Vagina (tissue), 2 donors: Measurements from ENCODE around the gene OLFML3. TPM values are rescaled to one million over a fixed set of nuclear protein-coding genes. Genes with fewer than 3 reads are reported as not detected.
"Not testable (repeated sequence)": the region's sequence is repeated elsewhere in the genome, so short reads cannot be mapped to it uniquely, and the experiment has no call there.

Source experiments
- DNase-seq, 2 donors: peaks; one replicate each; pipeline ENCODE4 v3.0.0-alpha.2; 2017; ENCODE audit errors: extremely low spot score in 2 of 2
- H3K27ac ChIP-seq: fragments of 200-600 bp; sonication (generic); one replicate; pipeline ENCODE4 v1.5.1; 2019
- H3K27me3 ChIP-seq: fragments of 200-600 bp; sonication (generic); one replicate; pipeline ENCODE4 v1.5.1; 2019
- H3K36me3 ChIP-seq, 2 donors: fragments of 200-600 bp; sonication (generic); one replicate each; pipeline ENCODE4 v1.5.1; 2017 to 2019
- H3K4me1 ChIP-seq: fragments of 200-600 bp; sonication (generic); one replicate; pipeline ENCODE4 v1.5.1; 2019
- H3K4me3 ChIP-seq, 2 donors: fragments of 200-600 bp; sonication (generic); 1 replicate in 1 of 2; 2 replicates in 1 of 2; pipeline ENCODE4 v1.5.1; 2016 to 2019
- H3K9me3 ChIP-seq: fragments of 200-600 bp; sonication (generic); one replicate; pipeline ENCODE4 v1.5.1; 2019
- CTCF ChIP-seq, 3 experiments: fragments of 450-650 bp in 2 of 3; fragments of 200-600 bp in 1 of 3; sonication (generic) in 1 of 3; IDR thresholded peaks; one replicate each; pipeline ENCODE4 v1.5.1; 2017 to 2019; ENCODE audit warnings: antibody characterized with exemption in 3 of 3, mild to moderate bottlenecking in 2 of 3, moderate library complexity in 2 of 3
- POLR2A ChIP-seq, 2 donors: fragments of 450-650 bp; IDR thresholded peaks; one replicate each; pipeline ENCODE4 v1.6.1; 2017; ENCODE audit warnings: antibody characterized with exemption in 2 of 2, mild to moderate bottlenecking in 2 of 2, moderate library complexity in 2 of 2
- POLR2AphosphoS5 ChIP-seq, 2 donors: sonication (generic); formaldehyde crosslinking; IDR thresholded peaks; one replicate each; pipeline ENCODE4 v1.9.0; 2017; ENCODE audit warnings: antibody characterized with exemption in 2 of 2, mild to moderate bottlenecking in 2 of 2, low read depth in 1 of 2; ENCODE audit not compliant: insufficient read depth in 1 of 2
- intact Hi-C: fragments of 100-400 bp; cut with DNase I; formaldehyde crosslinking; loops from one replicate; pipeline ENCODE4 v1.15.1; 2023
- total RNA-seq: library from RNA; depleted of rRNA; stranded (reverse); fragments of >200 nt; gene quantifications from one replicate; pipeline ENCODE4 v1.2.3, GENCODE V29; 2016

OLFML3 gene
- total RNA-seq, 1 donor from 2014 or later: 108 TPM

GRCh38 chr1:114008993-114009392, 29.7 kb downstream of the OLFML3 start:
- Histone ChIP-seq H3K9me3 (no peaks in the 10 kb centered on the region), H3K36me3 (no peaks in the 10 kb centered on the region), H3K27me3 (no peaks in the 10 kb centered on the region), H3K27ac (no peak overlapping the region), H3K4me3 (no peak overlapping the region), H3K4me1 (peaks cover 2% of the 10 kb centered on the region)
- intact Hi-C loops: no loop called here
- TF ChIP-seq CTCF (IDR thresholded peaks at IDR 0.05) (no peak), POLR2A (IDR thresholded peaks at IDR 0.05) (no peak), POLR2AphosphoS5 (IDR thresholded peaks at IDR 0.05; ENCODE audit: insufficient read depth in 1 of 2, low read depth in 1 of 2) (no peak)
- no peak for DNase-seq

DNA sequence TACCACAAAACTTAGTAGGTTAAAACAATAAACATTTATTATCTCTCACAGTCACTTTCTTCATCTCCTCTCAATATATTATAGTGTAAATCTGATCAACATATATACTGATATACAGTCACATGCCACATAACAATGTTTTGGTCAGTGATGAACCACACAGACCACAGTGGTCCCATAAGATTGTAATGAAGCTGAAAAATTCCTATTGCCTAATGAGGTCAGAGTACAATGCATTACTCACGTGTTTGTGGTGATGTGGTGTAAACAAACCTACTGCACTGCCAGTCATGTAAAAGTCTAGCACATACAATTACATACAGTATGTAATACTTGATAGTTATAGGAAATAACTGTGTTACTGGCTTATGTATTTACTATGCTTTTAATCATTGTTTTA, 30.1 kb downstream of the OLFML3 start:
- intact Hi-C loops: no loop called here
- no peak for DNase-seq
- H3K36me3 ChIP-seq: no peaks in the 10 kb centered on the region
- no peak overlapping the region for H3K4me3 ChIP-seq
- H3K9me3 ChIP-seq: no peaks in the 10 kb centered on the region
- TF ChIP-seq POLR2AphosphoS5 (IDR thresholded peaks at IDR 0.05; ENCODE audit: insufficient read depth in 1 of 2, low read depth in 1 of 2) (no peak), POLR2A (IDR thresholded peaks at IDR 0.05) (no peak), CTCF (IDR thresholded peaks at IDR 0.05) (no peak)
- no peak overlapping the region for H3K27ac ChIP-seq
- no peaks in the 10 kb centered on the region for H3K27me3 ChIP-seq
- H3K4me1 ChIP-seq: no peaks in the 10 kb centered on the region

DNA sequence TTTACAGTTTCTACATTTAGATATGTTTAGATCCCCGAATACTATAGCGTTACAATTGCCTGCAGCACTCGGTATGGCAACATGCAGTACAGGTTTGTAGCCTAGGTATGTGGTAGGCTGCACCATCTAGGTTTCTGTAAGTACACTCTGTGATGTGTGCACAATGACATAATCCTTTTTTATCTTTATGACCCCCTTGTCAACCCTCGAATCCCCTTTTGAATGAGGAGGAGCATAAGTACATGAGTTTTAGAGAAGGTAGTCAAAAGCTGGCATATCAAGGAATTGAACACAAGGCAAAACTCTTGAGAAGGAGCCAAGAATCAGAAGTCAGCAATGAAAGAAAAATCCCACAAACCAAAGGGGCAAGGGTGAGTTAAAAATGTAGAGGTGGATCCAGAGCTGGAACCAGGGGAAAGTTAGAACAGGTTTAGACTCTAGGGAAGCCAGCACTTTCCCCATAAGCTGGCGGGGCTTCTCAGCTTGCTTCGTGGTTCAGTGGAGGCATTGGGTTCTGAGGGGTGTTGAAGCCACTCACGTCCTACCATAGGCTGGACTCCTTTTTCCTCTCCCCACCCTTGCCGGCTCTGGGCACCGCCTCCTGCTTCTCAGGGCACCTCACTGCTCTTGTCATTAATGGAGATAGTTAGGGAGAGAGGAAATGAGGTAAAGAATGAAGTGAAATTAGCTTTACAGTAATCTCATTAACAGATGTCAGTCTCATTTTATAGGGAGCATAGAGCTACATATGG, 31.3 kb downstream of the OLFML3 start:
- TF ChIP-seq CTCF (IDR thresholded peaks at IDR 0.05) (no peak), POLR2A (IDR thresholded peaks at IDR 0.05) (no peak), POLR2AphosphoS5 (IDR thresholded peaks at IDR 0.05; ENCODE audit: insufficient read depth in 1 of 2, low read depth in 1 of 2) (no peak)
- DNase-seq: no peak
- no peak overlapping the region for H3K4me3 ChIP-seq
- H3K27ac ChIP-seq: no peak overlapping the region
- H3K9me3 ChIP-seq: no peaks in the 10 kb centered on the region
- H3K4me1 ChIP-seq: no peaks in the 10 kb centered on the region
- no peaks in the 10 kb centered on the region for H3K36me3 ChIP-seq
- intact Hi-C loops: no loop called here
- H3K27me3 ChIP-seq: no peaks in the 10 kb centered on the region

DNA sequence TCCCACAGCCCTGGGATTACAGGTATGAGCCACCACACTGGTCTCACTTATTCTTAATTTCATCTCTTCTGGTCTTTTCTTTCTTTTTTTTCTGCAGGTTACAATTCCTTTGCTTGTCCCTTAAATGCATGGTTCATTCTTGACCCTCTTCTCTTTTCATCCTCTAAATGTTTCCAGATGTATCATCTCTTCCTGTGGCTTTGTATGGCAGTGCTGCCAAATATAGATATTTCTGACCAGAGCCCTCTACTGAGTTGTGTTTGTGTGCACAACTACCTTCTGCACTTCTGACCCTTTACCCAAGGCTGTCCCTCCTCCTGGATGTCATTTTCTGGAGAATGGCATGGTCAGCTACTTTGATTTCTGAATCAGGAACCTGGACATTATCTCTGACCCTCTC, 32.5 kb downstream of the OLFML3 start:
- intact Hi-C loops: no loop called here
- Histone ChIP-seq H3K27ac (no peak overlapping the region), H3K36me3 (no peaks in the 10 kb centered on the region), H3K4me3 (no peak overlapping the region), H3K27me3 (no peaks in the 10 kb centered on the region), H3K4me1 (no peaks in the 10 kb centered on the region), H3K9me3 (no peaks in the 10 kb centered on the region)
- no peak for DNase-seq
- TF ChIP-seq CTCF (IDR thresholded peaks at IDR 0.05): no peak
- no peak for TF ChIP-seq POLR2A (IDR thresholded peaks at IDR 0.05)
- TF ChIP-seq POLR2AphosphoS5 (IDR thresholded peaks at IDR 0.05; ENCODE audit: insufficient read depth in 1 of 2, low read depth in 1 of 2): no peak

DNA sequence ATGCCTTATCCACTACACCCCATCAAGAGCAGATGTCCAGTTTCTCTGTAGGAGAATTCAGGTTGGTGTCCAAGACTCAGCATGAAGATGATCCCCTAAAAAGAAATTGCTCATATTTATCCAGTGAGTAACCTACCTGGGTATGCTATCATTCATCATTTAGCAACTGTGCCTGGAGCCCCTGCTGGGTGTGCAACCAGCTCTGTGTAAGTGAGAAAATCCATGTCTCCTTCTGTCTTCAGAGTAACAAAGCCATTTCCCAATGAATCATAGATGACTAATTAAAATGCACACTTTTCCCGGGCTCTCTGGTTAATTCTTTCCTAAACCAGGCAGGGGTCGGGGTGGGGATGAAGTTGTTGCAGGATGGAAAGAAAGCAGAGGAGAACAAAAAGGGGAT, 35.8 kb downstream of the OLFML3 start:
- DNase-seq: no peak
- TF ChIP-seq POLR2AphosphoS5 (IDR thresholded peaks at IDR 0.05; ENCODE audit: insufficient read depth in 1 of 2, low read depth in 1 of 2) (no peak), CTCF (IDR thresholded peaks at IDR 0.05) (no peak), POLR2A (IDR thresholded peaks at IDR 0.05) (no peak)
- Histone ChIP-seq H3K9me3 (no peaks in the 10 kb centered on the region), H3K4me3 (no peak overlapping the region), H3K36me3 (no peaks in the 10 kb centered on the region), H3K27me3 (no peaks in the 10 kb centered on the region), H3K4me1 (no peaks in the 10 kb centered on the region), H3K27ac (no peak overlapping the region)
- intact Hi-C loops: no loop called here

GRCh38 chr1:114019724-114020123, 40.5 kb downstream of the OLFML3 start:
- intact Hi-C loops, H3K9me3 ChIP-seq, H3K27ac ChIP-seq, H3K27me3 ChIP-seq, DNase-seq, H3K36me3 ChIP-seq, H3K4me1 ChIP-seq, H3K4me3 ChIP-seq: not testable (repeated sequence)
